OCI-LY1 (cell line): ENCODE data around the gene PLEKHG3.

ENCODE experiments used
- EZH2 ChIP-seq: fragments of 200-600 bp; sonication (generic), shearing (Covaris generic); IDR thresholded peaks from 2 replicates; pipeline ENCODE4 v1.8.0; 2017; ENCODE audit warnings: borderline replicate concordance, mixed run types, mild to moderate bottlenecking, antibody characterized with exemption, low read length, moderate library complexity, mixed read lengths
- TF ChIP-seq, protein P1 (sequence below): fragments of 200-600 bp; sonication (generic), shearing (Covaris generic); IDR thresholded peaks from 2 replicates; pipeline ENCODE4 v1.5.1; 2017; ENCODE audit warnings: mild to moderate bottlenecking, antibody characterized with exemption, low read length, moderate library complexity, mixed read lengths

DNA sequence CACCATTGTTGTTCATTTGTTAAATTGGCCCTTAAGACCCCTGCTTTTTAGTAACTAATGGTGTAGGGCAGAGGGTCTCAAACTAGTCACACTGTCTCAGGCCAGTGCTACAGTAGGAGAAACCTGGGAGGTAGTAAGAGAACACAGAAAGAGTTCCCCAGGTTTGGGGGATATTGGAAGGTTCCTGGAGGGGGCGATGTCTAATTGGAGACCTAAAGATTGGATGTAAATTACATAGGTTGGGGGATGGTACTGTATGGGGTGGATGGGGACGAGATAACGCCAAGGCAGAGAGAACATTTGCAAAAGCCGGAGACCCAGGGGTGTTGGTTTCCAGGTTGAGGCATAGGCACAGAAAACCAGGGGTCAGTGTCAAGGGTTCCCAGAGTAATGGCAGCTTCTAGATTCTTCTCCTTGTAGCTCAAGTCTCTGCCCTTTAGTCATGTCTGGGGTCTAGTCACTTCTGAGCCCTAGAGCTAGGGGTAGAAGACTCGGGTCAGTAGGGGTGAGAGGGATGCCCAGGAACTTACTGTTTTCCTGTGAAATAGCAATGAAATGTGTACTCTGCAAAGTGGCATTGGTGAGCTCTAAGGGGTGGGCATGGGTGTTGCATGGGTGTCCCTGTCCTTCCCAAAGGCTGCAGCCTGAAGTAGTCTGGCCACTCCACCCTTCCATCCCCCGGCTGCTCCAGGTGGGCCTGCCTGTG is 21.8 kb downstream of the PLEKHG3 start:
- TF ChIP-seq, protein P1, sequence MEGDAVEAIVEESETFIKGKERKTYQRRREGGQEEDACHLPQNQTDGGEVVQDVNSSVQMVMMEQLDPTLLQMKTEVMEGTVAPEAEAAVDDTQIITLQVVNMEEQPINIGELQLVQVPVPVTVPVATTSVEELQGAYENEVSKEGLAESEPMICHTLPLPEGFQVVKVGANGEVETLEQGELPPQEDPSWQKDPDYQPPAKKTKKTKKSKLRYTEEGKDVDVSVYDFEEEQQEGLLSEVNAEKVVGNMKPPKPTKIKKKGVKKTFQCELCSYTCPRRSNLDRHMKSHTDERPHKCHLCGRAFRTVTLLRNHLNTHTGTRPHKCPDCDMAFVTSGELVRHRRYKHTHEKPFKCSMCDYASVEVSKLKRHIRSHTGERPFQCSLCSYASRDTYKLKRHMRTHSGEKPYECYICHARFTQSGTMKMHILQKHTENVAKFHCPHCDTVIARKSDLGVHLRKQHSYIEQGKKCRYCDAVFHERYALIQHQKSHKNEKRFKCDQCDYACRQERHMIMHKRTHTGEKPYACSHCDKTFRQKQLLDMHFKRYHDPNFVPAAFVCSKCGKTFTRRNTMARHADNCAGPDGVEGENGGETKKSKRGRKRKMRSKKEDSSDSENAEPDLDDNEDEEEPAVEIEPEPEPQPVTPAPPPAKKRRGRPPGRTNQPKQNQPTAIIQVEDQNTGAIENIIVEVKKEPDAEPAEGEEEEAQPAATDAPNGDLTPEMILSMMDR: no peak
- TF ChIP-seq EZH2: no peak
